ENCODE measurements around the gene HMX1.

Gene HMX1

DNA sequence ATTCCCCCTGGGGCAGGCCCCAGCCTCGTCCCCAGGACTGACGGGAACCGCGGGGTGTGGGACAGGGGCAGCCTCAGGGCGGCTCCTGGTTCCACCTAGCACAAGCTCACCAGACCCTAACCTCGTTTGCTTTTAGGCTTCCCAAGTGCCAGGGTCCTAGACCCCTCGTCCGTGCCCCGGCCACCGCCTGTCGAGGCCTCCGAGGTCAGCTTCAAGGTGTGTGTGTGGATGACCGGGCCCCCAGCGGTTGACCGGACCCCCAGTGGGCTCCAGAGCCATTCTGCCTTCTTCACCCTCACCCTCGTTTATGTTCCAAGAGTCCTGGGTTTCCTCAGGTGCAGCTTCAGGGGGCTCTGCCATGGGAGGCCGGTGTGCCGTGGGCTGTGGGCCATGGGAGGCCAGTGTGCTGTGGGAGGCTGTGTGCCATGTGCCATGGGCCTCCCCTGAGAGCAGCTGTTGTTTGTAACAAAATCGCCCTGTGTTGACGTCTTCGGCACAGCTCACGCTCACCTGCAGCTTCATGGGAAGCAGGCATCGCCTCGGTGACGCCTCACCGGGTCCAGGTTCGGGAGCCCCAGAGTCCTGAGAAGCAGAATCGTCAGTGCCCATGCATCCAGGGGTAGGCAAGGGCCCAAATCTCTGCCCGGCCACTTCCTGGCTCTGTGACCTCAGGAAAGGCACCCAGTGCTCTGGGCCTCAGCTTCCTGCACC, 43.0 kb upstream of the HMX1 start:
- no peak overlapping the region for H3K4me3 ChIP-seq (ENCODE audit: low read length)
- no peak for DNase-seq (ENCODE audit: low read depth)

DNA sequence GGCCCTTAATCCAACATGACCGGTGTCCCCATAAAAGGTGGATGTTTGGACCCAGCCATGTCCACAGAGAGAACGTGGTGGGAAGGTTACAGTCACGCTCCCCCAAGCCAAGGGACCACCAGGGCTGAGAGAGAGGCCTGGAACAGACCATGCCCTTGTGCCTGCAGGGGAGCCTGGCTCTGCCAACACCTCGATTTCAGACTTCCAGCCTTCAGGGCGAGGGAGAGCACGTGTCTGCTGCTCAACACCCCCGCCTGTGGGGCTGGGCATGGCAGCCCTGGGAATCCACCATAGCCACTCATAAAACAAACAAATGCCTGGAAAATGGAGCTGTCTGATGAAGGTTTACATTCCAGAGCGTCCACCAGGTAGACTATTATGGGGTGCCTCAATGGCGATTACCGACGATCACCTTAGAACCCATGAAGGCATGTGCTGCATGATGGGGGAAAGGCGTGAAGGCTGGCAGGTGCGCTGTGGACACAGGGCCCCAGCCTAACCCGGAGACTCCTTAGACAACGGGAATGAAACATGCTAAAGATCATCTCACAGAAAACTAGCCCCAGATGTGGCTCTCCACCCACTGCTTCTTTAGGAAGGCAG, 42.3 kb upstream of the HMX1 start:
- no peak for DNase-seq (ENCODE audit: low read depth)
- Histone ChIP-seq H3K27me3 (replicated peaks; ENCODE audit: control insufficient read depth, insufficient read depth, low read length) (peaks cover 34% of the 10 kb centered on the region), H3K4me3 (ENCODE audit: low read length) (no peak overlapping the region), H3K4me1 (ENCODE audit: control insufficient read depth, insufficient read depth, low read length) (no peaks in the 10 kb centered on the region), H3K9me3 (ENCODE audit: control insufficient read depth, low read length) (no peaks in the 10 kb centered on the region), H3K36me3 (ENCODE audit: control insufficient read depth, insufficient read depth, low read length, severe bottlenecking) (no peaks in the 10 kb centered on the region), H3K9ac (ENCODE audit: low read length) (no peak overlapping the region)

More for the DNA sequence above, 43.0 kb upstream of the HMX1 start:
- Histone ChIP-seq H3K9ac (ENCODE audit: low read length) (no peak overlapping the region), H3K9me3 (ENCODE audit: control insufficient read depth, low read length) (no peaks in the 10 kb centered on the region), H3K36me3 (ENCODE audit: control insufficient read depth, insufficient read depth, low read length, severe bottlenecking) (no peaks in the 10 kb centered on the region), H3K27me3 (replicated peaks; ENCODE audit: control insufficient read depth, insufficient read depth, low read length) (peaks cover 36% of the 10 kb centered on the region), H3K4me1 (ENCODE audit: control insufficient read depth, insufficient read depth, low read length) (no peaks in the 10 kb centered on the region)

DNA sequence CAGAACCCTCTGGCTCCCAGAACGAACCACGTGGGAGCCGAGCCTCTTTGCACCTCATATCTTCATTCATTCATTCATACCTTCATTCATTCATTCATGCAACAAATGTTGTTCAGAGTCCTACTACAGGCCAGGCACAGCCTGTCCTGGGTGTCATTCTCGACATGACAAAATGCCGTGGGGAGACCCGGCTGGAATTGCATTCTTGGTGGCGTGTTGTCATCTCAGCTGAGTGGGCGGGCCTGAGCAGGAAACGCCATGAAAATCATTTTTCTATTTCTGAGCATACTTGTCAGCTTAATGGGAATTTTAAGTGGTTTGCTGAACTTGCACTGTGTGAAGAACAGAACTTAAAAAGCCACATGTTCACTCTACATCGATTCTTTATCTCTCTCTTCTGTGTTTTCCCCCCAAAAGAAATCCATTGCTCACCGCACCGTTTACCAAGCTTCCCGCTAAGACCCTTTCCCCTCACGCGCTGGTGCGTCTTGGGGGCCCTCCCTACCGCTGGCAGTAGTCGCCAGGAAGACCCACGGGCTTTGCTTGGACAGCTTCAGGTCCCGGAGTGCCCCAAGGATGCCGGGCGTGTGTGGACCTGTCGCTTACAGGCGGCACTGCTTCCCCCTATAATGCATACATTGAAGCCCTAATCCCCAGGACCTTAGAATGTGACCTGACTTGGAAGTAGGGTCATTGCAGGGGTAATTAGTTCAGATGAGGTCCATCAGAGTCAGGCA, 41.6 kb upstream of the HMX1 start:
- no peaks in the 10 kb centered on the region for H3K4me1 ChIP-seq (ENCODE audit: control insufficient read depth, insufficient read depth, low read length)
- H3K27me3 ChIP-seq (replicated peaks; ENCODE audit: control insufficient read depth, insufficient read depth, low read length) = peaks cover 29% of the 10 kb centered on the region
- no peaks in the 10 kb centered on the region for H3K36me3 ChIP-seq (ENCODE audit: control insufficient read depth, insufficient read depth, low read length, severe bottlenecking)
- no peak for DNase-seq (ENCODE audit: low read depth)
- no peaks in the 10 kb centered on the region for H3K9me3 ChIP-seq (ENCODE audit: control insufficient read depth, low read length)
- H3K4me3 ChIP-seq (ENCODE audit: low read length) = no peak overlapping the region
- no peak overlapping the region for H3K9ac ChIP-seq (ENCODE audit: low read length)

DNA sequence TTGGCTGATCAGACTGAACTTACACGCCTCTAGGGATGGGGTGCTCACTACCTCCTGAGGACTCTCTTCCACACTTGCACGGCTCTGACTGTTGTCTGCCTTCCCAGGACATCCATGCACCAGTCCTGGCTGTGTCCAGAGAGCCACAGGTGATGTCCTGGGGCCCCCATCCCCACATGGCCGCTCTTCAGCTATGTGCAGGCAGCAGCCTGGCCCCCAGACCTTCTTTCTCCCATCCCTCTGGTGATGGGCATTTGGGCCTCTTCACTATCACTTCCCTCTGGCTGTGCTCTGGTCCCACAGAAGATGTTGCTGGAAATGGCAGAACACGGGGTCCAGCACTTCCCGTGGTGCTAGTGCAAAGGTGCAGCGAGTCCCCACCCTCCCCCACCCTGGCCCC, 40.9 kb upstream of the HMX1 start:
- H3K9ac ChIP-seq (ENCODE audit: low read length) = no peak overlapping the region
- no peak for DNase-seq (ENCODE audit: low read depth)
- H3K9me3 ChIP-seq (ENCODE audit: control insufficient read depth, low read length) = no peaks in the 10 kb centered on the region
- no peak overlapping the region for H3K4me3 ChIP-seq (ENCODE audit: low read length)
- H3K27me3 ChIP-seq (replicated peaks; ENCODE audit: control insufficient read depth, insufficient read depth, low read length) = peaks cover 31% of the 10 kb centered on the region
- H3K4me1 ChIP-seq (ENCODE audit: control insufficient read depth, insufficient read depth, low read length) = no peaks in the 10 kb centered on the region
- no peaks in the 10 kb centered on the region for H3K36me3 ChIP-seq (ENCODE audit: control insufficient read depth, insufficient read depth, low read length, severe bottlenecking)

DNA sequence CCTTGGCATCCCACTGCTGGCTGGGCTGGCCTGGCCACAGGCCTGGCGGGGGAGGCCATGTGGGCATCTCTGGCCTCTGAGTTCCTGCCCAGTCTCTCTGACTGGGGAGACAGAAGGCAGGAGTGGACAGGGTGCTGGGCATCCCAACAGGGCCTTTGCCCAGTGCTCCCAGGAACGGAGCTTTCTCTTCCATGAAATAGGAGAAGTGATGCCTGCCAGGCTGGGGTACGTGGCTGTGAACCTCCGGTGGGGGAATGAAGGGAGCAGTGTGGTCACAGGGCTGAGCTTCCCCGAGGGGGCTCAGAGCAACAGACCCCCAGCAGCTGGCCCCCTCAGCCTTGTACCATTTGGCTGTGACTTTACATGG, 40.4 kb upstream of the HMX1 start:
- peaks cover 33% of the 10 kb centered on the region for H3K27me3 ChIP-seq (replicated peaks; ENCODE audit: control insufficient read depth, insufficient read depth, low read length)
- no peak for DNase-seq (ENCODE audit: low read depth)

DNA sequence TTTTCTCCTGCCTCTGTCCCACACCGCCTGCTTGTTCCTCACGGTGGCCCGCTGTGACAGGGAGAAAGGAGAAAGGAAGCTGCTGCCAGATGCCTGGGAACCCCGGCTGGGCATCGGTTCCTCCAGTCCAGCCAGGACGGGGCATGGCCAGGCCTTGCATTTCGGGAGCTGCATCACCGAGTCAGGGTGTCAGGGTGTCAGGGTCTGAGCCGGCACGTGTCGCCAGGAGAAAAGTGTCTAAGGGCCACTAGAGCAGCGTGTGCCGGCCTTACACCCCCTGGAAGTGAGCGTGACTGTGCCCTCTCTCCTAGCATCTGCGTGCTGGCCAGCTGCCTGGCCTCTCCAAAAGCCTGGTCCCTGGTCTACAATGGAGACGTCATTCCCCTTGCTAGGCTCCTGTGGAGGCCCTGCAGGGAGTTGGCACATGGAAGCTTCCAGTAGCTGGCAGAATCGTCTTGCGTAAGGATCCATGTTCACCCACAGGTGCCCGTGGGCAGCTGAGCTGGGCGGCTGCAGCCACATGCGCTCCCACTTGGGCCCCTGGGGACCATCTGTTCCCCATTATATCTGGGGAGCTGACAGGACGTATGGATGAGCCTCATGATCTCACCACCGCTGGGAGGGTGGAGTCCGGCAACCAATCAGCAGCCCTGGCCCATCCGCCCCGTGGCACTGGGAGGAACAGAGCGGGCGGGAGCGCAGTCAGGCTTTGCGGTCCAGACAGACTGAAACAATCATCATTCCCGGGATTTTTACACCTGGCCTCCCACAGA, 39.9 kb upstream of the HMX1 start:
- no peaks in the 10 kb centered on the region for H3K4me1 ChIP-seq (ENCODE audit: control insufficient read depth, insufficient read depth, low read length)
- peak; percentile 14 for DNase-seq (ENCODE audit: low read depth)
- H3K9ac ChIP-seq (ENCODE audit: low read length) = no peak overlapping the region
- no peaks in the 10 kb centered on the region for H3K36me3 ChIP-seq (ENCODE audit: control insufficient read depth, insufficient read depth, low read length, severe bottlenecking)
- no peaks in the 10 kb centered on the region for H3K9me3 ChIP-seq (ENCODE audit: control insufficient read depth, low read length)
- peaks cover 31% of the 10 kb centered on the region for H3K27me3 ChIP-seq (replicated peaks; ENCODE audit: control insufficient read depth, insufficient read depth, low read length)
- no peak overlapping the region for H3K4me3 ChIP-seq (ENCODE audit: low read length)

More for the DNA sequence above, 40.4 kb upstream of the HMX1 start:
- Histone ChIP-seq H3K4me3 (ENCODE audit: low read length) (no peak overlapping the region), H3K36me3 (ENCODE audit: control insufficient read depth, insufficient read depth, low read length, severe bottlenecking) (no peaks in the 10 kb centered on the region), H3K9me3 (ENCODE audit: control insufficient read depth, low read length) (no peaks in the 10 kb centered on the region), H3K4me1 (ENCODE audit: control insufficient read depth, insufficient read depth, low read length) (no peaks in the 10 kb centered on the region), H3K9ac (ENCODE audit: low read length) (no peak overlapping the region)

DNA sequence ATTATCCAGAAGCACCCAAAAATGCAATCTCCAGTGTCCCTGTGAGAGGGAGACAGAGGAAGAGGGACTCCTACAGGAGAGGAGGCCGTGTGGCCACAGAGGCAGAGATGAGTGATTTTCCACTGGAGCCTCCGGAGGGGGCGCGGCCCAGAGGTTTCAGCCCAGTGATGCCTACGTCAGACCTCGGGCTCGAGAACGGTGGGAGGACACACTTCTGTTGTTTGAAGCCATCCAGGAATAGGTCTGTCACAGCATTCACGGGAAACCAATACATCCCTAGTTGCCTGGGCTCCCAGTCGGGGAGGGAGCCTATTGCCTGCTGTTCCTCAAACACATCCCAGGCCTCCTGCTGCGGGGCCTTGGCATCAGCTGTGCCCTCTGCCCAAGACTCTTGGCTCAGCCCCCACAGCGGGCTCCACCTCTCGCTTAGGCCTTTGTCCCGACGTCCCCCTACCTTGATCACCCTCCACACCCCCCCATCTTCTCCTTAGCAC, 39.2 kb upstream of the HMX1 start:
- H3K9ac ChIP-seq (ENCODE audit: low read length) = no peak overlapping the region
- no peaks in the 10 kb centered on the region for H3K9me3 ChIP-seq (ENCODE audit: control insufficient read depth, low read length)
- no peaks in the 10 kb centered on the region for H3K4me1 ChIP-seq (ENCODE audit: control insufficient read depth, insufficient read depth, low read length)
- H3K36me3 ChIP-seq (ENCODE audit: control insufficient read depth, insufficient read depth, low read length, severe bottlenecking) = no peaks in the 10 kb centered on the region
- no peak for DNase-seq (ENCODE audit: low read depth)
- no peak overlapping the region for H3K4me3 ChIP-seq (ENCODE audit: low read length)
- peaks cover 32% of the 10 kb centered on the region for H3K27me3 ChIP-seq (replicated peaks; ENCODE audit: control insufficient read depth, insufficient read depth, low read length)

DNA sequence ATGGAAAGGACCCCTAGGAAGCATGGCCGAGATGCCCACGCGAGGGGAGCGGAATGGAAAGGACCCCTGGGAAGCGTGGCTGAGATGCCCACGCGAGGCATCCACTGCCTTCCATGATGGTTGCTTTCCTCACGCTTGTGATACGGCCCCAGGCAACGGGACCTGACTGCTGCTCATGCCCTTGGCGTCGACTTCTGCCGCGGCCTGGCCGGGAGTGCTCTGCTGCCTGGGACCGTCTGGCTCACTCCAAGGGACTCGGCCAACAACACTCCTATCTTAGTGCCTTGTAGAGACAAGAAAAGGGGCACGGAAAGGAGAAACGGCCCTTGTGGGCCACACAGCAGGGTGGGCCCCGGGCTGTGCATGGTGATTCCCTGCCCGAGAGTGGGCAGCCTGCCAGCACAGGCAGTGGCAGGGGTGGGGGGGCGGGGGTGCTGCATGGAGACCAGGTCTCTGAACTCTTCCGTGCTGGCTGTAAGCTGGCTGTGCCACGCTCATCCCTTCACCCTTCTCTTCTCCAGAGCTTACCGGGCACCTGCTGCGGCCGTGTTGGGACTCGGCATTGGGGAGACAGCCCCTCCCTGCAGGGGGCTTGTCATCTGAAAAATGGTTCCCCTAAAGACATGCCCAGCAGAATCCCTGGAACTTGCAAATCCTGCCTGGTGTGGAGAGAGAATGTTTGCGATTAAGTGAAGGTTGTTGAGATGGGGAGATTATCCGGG, 38.6 kb upstream of the HMX1 start:
- H3K4me1 ChIP-seq (ENCODE audit: control insufficient read depth, insufficient read depth, low read length) = no peaks in the 10 kb centered on the region
- no peak overlapping the region for H3K4me3 ChIP-seq (ENCODE audit: low read length)
- no peak overlapping the region for H3K9ac ChIP-seq (ENCODE audit: low read length)
- DNase-seq (ENCODE audit: low read depth) = no peak
- peaks cover 38% of the 10 kb centered on the region for H3K27me3 ChIP-seq (replicated peaks; ENCODE audit: control insufficient read depth, insufficient read depth, low read length)
- H3K9me3 ChIP-seq (ENCODE audit: control insufficient read depth, low read length) = no peaks in the 10 kb centered on the region
- no peaks in the 10 kb centered on the region for H3K36me3 ChIP-seq (ENCODE audit: control insufficient read depth, insufficient read depth, low read length, severe bottlenecking)

DNA sequence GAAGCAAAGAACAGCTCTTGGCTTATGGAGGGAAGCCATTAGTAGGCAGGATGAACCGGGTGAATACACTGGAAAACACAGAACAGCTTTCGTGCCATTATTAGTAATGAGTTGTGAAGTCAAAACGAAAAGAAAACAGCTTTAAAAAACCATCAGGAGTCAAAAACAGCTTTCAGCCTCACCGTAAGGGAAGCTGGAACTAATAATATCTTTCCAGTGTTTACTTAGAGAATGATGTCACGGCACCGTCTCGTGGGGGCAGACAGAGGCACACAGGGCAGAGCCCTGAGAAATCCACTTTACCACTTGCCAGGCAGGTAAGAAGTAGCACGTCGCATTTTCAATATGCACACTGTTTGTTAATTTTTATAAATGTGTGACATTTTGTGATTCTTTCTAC, 37.9 kb upstream of the HMX1 start:
- Histone ChIP-seq H3K9me3 (ENCODE audit: control insufficient read depth, low read length) (no peaks in the 10 kb centered on the region), H3K27me3 (replicated peaks; ENCODE audit: control insufficient read depth, insufficient read depth, low read length) (peaks cover 45% of the 10 kb centered on the region), H3K9ac (ENCODE audit: low read length) (no peak overlapping the region), H3K4me1 (ENCODE audit: control insufficient read depth, insufficient read depth, low read length) (no peaks in the 10 kb centered on the region), H3K4me3 (ENCODE audit: low read length) (no peak overlapping the region), H3K36me3 (ENCODE audit: control insufficient read depth, insufficient read depth, low read length, severe bottlenecking) (no peaks in the 10 kb centered on the region)
- DNase-seq (ENCODE audit: low read depth) = no peak

DNA sequence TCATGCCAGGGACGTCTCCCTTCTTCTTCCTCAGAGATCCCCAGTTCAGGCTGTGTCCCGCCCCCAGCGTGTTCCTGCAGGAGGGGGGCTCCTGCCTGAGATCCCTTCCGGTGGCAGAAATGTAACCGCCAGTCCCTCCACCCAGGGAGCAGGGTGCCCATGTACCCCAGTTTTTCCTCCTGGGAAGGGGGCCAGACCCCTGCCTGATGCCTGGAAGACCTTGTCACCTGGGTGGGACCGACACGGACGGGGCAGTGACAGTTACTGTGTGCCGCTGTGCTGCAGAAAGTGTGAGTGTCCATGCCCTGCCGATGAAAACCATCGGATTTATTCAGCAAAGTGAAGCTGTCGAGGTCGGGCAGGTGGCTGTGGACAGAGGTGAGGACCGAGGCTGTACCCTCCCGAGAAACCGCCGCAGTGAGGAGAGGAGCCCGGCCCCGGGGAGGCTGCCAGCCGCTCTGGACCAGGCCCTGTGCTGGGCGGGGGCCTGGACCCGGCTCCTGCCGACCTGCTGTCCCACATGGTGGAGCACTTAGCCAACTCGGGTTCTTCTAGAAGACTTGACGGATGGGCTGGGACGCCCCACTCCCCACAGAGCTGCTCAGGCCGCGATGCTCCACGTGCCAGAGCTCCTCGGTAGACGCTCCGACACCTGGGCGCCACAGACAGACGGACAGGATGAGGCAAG, 36.7 kb upstream of the HMX1 start:
- no peaks in the 10 kb centered on the region for H3K9me3 ChIP-seq (ENCODE audit: control insufficient read depth, low read length)
- no peaks in the 10 kb centered on the region for H3K4me1 ChIP-seq (ENCODE audit: control insufficient read depth, insufficient read depth, low read length)
- H3K36me3 ChIP-seq (ENCODE audit: control insufficient read depth, insufficient read depth, low read length, severe bottlenecking) = no peaks in the 10 kb centered on the region
- no peak overlapping the region for H3K9ac ChIP-seq (ENCODE audit: low read length)
- no peak overlapping the region for H3K4me3 ChIP-seq (ENCODE audit: low read length)
- DNase-seq (ENCODE audit: low read depth) = no peak
- H3K27me3 ChIP-seq (replicated peaks; ENCODE audit: control insufficient read depth, insufficient read depth, low read length) = peaks cover 39% of the 10 kb centered on the region
